GM23248 (cell line): ENCODE measurements around the gene LOXHD1.

Experiments
- EZH2 ChIP-seq: fragments of 200-600 bp; sonication (generic); IDR thresholded peaks from 2 replicates; pipeline ENCODE4 v1.6.1; 2018; ENCODE audit warnings: antibody characterized with exemption, mild to moderate bottlenecking; ENCODE audit not compliant: insufficient read depth, poor library complexity, severe bottlenecking
- EZH2phosphoT487 ChIP-seq: fragments of 200-600 bp; sonication (generic); IDR thresholded peaks from 2 replicates; pipeline ENCODE4 v1.6.1; 2018; ENCODE audit warnings: antibody characterized with exemption, moderate library complexity, mild to moderate bottlenecking, low read depth; ENCODE audit not compliant: insufficient read depth

- TF ChIP-seq EZH2 (no peak), EZH2phosphoT487 (no peak)
Measured at GRCh38 chr18:46563317-46563716, 93.7 kb downstream of the LOXHD1 start.
